ENCODE measurements around the gene RP9. TPM values are rescaled to one million over a fixed set of nuclear protein-coding genes. Genes with fewer than 3 reads are reported as not detected.
A peak's percentile ranks its signal among the peaks of the same experiment; 100 is the strongest.

RP9 gene
- polyA plus RNA-seq, 2 of the 4 experiments (the other 2 are of a cell fraction), result 25.7 to 51.5 TPM

GRCh38 chr7:33118383-33118782, 9.2 kb upstream of the RP9 start:
- CTCF ChIA-PET, result no interaction called here
- peaks cover 20% of the 10 kb centered on the region for H3K9me3 ChIP-seq
- peak; percentile 73 for FAIRE-seq
- ATAC-seq, result no peak
- H3K4me2 ChIP-seq, result no peak overlapping the region
- no peak overlapping the region for H3K4me3 ChIP-seq
- H3K4me1 ChIP-seq, result no peaks in the 10 kb centered on the region
- DNase-seq (ENCODE audit: low read depth in 1 of 2, low spot score in 1 of 2), result no peak
- POLR2A ChIA-PET, result no interaction called here
- H3K27ac ChIP-seq, result no peak overlapping the region
- no peak for TF ChIP-seq HOXB5 (CRISPR knock-in tag; IDR thresholded peaks at IDR 0.05)
- TF ChIP-seq POLR2A (IDR thresholded peaks at IDR 0.05; ENCODE audit: low read length), result no peak
- 70% methylated on average over 3 of the region's 3 CpGs for WGBS (ENCODE audit: missing lambda C conversion rate)

GRCh38 chr7:33114976-33115375, 5.8 kb upstream of the RP9 start:
- DNase-seq (ENCODE audit: low read depth in 1 of 2, low spot score in 1 of 2) (no peak), ATAC-seq (no peak), FAIRE-seq (no peak)
- H3K9me3 ChIP-seq, result peaks cover 20% of the 10 kb centered on the region
- no peak for TF ChIP-seq ELK1 (IDR thresholded peaks at IDR 0.05; ENCODE audit: low read depth, low read length)
- TF ChIP-seq HEYL (CRISPR knock-in tag; IDR thresholded peaks at IDR 0.05), result no peak
- TF ChIP-seq MAFK (IDR thresholded peaks at IDR 0.05; ENCODE audit: partially characterized antibody), result no peak
- POLR2A ChIA-PET, result no interaction called here
- no peaks in the 10 kb centered on the region for H3K4me1 ChIP-seq
- no peak overlapping the region for H3K27ac ChIP-seq
- no peak overlapping the region for H3K4me3 ChIP-seq
- no peak overlapping the region for H3K4me2 ChIP-seq
- CTCF ChIA-PET, result interaction anchor here (0.7 kb wide), 1 partner anchor 640 kb away, joined by 3 read pairs; no protein-coding TSS in a partner anchor

- Histone ChIP-seq H3K4me1 (peaks cover 10% of the 10 kb centered on the region; the same call in 2 of the 3 replicates), H3K27ac (no peak overlapping the region), H3K4me2 (no peak overlapping the region), H3K9me3 (no peaks in the 10 kb centered on the region), H3K4me3 (no peak overlapping the region)
- POLR2A ChIA-PET, result no interaction called here
- DNase-seq (ENCODE audit: low read depth in 1 of 2, low spot score in 1 of 2) (no peak), FAIRE-seq (no peak), ATAC-seq (no peak)
- 21% methylated on average over 3 of the region's 3 CpGs for WGBS (ENCODE audit: missing lambda C conversion rate)
- CTCF ChIA-PET, result no interaction called here
- TF ChIP-seq ZSCAN20 (CRISPR knock-in tag; IDR thresholded peaks at IDR 0.05) (no peak), NR3C1 (IDR thresholded peaks at IDR 0.05) (no peak), HEYL (CRISPR knock-in tag; IDR thresholded peaks at IDR 0.05) (no peak), BCL3 (IDR thresholded peaks at IDR 0.05) (no peak), KDM1A (IDR thresholded peaks at IDR 0.05; ENCODE audit: low read depth) (no peak), CEBPB (IDR thresholded peaks at IDR 0.05) (no peak), E2F6 (IDR thresholded peaks at IDR 0.05; ENCODE audit: borderline replicate concordance, low read depth) (no peak), RCOR1 (IDR thresholded peaks at IDR 0.05; ENCODE audit: low read depth, low read length) (no peak)
Measured at GRCh38 chr7:33111614-33112013, 2.4 kb upstream of the RP9 start.

- DNase-seq (ENCODE audit: low read depth in 1 of 2, low spot score in 1 of 2) (peak; percentile 32 to 40), FAIRE-seq (no peak), ATAC-seq (peak; percentile 53 to 54; a peak in 4 of 6 replicates)
- Histone ChIP-seq H3K9me3 (no peaks in the 10 kb centered on the region), H3K4me3 (peak overlapping the region; percentile 90), H3K27ac (peak overlapping the region; percentile 90 to 97), H3K4me1 (peaks cover 13% of the 10 kb centered on the region; the same call in 2 of the 3 replicates), H3K4me2 (peak overlapping the region; percentile 75)
- CTCF ChIA-PET, result interaction anchor here (0.6 to 4.1 kb wide), 16 partner anchors 9 to 308 kb away, joined by 3 to 26 read pairs (median 4); partner anchors contain the start of genes BBS9 and NT5C3A
- TF ChIP-seq PHF8 (IDR thresholded peaks at IDR 0.05; ENCODE audit: borderline replicate concordance, low read depth) (no peak), FOSL2 (IDR thresholded peaks at IDR 0.05) (no peak), FOSL2 (CRISPR knock-in tag; IDR thresholded peaks at IDR 0.05) (peak; percentile 63)
- POLR2A ChIA-PET, result no interaction called here
- 1% methylated on average over 11 of the region's 11 CpGs for WGBS (ENCODE audit: missing lambda C conversion rate)
Measured at GRCh38 chr7:33109758-33110238, 594 bp upstream of the RP9 start.

Data from A549 (cell line).